HG02884 (cell line): ENCODE measurements around the gene MYO1G.

ENCODE experiments used
- ATAC-seq: cut with Tn5 transposase; IDR thresholded peaks from one replicate; pipeline ENCODE4 v1.9.1; 2021; ENCODE audit warnings: mild to moderate bottlenecking, moderate library complexity; ENCODE audit not compliant: unreplicated experiment

MYO1G gene

GRCh38 chr7:44981035-44981706 lies 2.4 kb upstream of the MYO1G start:
- ATAC-seq, result no peak

DNA sequence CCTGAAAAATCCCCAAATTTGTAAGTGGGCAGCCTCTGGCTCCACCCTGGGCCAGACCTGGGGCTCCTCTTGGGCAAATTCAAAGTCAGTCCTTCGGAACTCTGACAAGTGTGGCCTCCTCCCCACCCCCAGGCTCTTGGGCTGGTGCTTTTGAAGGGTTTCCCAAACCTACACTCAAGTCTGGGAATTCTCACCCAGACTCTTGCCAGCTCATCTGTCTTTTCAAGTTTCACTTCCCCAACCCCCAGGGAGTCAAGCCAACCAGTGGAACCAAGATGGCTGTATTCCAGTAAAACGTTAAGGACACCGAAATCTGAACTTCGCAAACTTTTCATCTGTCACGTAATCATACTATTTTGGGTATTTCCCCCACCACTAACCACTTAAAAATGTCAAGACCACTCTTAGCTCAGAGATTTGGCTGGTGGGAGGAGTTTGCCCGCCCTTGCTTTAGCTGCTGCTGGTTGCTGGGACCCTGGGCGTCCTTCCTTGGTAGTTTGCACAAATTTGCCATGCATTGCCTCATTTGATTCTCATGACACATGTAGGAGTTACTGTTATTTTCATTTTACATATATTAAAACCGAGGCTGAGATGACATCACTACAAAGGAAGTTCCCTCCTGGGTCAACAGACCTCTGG lies 1.7 kb upstream of the MYO1G start:
- peak; percentile 46 for ATAC-seq

DNA sequence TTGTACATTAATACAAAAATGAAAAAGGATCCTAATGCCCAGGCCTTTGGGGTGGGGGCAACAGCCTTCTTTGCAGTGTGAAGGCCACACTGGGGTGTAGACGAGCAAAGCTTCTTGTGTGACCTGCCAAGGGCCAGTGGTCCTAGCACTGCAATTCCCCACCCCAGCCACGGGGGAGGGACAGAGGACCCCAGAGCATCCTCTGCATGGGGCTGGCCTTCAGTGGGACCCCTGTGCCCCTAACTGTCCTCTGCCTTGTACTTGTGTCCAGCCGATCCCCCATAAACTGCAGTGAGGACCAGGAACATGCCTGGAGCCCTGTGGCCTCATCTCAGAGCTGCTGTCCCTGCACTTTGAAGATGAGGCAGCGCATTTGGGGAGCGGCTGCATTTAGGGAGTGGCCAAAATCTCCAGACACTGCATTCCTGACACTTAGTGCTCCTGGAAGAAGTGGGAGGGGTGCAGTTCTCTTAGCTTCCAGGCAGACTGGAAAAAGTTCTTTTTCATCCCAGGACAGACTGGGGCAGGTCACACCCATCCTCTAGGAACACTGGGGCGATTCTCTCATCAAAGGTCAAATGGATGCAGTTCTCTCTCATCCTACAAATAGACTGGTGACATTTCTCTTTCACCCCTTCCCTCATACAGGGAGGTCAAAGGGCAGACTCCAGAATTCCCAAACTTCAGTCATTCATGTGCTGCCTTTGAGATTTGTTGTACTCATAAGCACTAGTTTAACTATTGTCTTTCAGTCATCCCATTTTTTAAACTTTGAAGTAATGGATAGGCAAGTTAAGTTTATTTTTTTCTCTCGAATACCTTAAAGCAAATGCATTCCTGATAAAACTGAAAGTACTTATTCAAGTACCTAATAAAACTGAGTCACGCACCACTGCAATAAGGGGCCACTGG lies 922 bp upstream of the MYO1G start:
- ATAC-seq, result no peak

DNA sequence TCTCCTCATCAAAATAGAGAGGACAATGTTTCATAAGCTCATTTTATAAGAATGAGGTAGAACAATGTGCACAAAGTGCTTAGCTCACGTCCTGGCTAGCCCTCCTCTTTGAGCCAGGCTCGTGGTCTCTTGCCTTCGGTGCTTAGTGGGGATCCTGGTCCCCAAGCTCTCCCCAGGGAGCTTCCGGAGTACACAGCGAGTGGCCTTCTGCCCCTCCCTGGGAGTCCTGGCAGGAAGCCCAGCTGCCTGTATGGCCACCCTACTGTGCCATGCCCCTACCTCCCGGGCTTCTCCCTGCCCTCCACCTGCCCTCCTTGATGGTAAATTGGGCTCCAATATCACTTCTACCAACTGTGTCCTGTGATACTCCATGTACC lies 868 bp downstream of the MYO1G start:
- no peak for ATAC-seq

DNA sequence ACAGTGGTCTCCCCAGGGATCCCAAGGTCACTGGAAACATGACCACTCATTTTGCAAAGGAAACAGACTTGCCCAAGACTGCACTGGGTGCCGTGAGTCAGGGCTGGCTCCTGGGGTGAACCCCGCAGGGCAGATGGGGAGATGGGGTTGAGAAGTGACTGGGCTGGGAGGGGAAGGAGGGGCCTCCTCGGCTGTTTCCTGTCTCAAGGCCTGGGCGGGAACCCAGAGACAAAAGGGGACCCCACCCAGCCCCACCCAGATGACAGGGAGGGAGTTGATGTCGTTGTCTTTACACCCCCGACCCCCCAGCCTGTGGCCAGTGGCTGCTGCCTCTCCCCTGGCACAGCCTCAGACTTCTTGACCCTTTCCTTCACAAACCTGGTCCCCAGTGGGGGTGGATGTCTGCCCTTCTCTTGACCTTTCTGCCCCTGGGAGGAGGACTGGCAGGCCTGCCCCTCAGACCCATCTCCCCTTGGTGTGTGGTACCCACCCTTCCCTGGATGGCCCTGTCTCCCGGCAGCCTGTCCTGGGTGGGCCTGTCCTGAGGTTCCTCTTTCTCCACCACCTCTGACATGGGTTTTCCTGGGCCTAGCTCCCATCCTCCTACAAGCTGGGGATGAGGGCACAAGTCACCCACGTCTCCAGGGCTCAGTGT lies 1.4 kb downstream of the MYO1G start:
- no peak for ATAC-seq

DNA sequence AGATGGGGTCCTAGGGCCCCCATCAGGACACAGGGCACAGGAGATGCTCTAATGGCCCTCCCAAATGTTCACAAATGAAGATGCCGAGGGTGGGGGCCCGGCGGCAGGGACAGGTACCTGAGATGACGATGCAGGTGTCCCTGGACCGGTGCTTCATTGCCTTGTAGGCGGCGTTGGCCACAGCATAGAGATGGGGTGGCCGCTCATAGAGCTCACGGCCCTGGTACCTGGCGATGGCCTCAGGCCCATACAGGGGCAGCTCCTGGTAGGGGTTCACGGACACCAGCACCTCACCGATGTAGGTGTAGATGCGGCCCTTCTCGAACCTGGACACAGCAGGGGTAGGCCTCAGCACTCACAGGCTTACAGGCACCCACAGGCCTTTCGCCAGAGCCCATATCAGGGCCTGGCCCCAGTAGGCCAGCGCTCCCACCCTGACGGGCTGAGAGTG lies 2.0 kb downstream of the MYO1G start:
- ATAC-seq, result no peak

GRCh38 chr7:44976040-44976745 lies 2.6 kb downstream of the MYO1G start:
- no peak for ATAC-seq

DNA sequence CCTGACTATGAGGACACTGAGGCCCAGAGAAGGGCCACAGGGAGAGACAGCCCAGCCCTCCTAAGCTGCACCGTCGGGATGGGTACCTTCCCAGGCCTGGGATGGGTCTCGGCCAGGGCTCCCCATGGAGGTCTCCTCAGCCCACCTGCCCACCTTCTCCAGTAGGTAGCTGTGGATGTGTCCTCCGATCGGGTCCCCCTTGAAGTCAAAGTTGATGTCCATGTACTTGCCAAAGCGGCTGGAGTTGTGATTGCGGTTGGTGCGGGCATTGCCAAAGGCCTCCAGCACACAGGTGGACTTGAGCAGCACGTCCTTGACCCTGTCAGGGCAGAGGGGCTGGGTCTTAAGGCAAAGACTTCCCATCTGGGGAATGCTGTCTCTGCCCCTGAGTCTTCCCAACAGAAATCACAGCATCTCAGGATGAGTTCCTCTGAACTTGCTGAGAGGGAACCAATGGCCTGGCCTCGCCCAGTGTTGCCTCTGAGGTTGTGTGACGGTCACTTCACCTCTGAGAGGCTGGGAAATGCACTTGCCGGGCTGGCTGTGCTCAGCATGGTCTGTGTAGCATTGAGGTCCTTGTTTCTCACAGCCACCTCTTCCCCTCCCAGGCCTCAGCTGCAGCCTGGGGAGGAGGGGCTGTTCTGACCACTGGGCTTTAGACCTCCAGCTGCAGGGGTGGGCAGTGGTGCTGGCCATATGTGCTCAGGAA lies 3.3 kb downstream of the MYO1G start:
- no peak for ATAC-seq

DNA sequence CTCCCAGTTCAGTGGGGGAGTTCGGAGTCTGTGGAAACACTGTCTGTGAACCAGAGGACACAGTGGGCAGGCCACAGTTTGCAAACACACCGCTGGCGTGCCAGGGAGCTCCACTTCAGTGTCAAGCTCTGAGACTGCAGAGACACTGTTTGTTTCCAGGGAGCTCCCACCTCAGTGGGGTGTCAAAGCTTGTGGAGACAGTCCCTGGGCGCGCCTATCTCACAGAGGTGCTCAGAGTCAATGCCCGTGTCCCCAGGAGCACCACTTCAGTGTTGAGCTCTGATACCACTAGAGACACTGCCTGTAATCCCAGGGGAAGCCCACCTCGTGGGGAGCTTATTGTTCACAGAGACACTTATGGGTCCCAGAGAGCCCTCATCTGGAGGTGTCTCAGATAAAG lies 4.3 kb downstream of the MYO1G start:
- no peak for ATAC-seq

DNA sequence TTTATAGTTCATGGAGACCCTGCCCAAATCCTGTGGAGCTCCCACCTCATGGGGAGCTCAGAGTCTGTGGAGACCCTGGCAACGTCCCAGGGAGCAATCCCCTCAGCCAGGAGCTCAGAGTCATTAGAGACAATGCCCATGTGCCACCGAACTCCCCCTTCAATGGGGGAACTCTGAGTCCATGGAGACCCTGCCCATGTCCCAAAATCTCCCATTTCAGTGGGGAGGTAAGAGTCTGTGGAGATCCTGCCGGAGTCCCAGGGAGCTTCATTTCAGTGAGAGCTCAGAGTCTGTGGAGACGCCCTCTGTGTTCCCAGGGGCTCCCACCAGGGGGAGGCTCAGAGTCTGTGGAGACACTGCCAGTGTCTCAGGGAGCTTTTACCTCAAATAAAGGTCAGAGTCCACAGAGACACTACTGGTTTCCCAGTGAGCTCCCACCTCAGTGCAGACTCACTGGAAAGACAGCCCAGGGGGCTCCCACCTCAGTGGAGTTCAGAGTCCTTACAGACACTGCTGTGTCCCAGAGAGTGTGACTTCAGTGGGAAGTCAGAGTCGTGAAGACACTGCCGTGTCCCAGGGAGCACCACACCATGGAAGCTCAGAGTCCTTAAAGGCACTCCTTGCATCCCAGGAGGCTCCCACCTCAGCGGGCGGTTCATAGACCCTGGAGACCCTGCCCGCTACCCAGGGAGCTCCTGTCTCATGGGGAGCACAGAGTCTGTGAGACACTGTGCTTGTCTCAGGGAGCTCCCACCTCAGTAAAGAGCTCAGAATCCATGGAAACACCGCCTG lies 5.0 kb downstream of the MYO1G start:
- ATAC-seq, result no peak

- ATAC-seq, result no peak
Measured at GRCh38 chr7:44972562-44972961, 6.3 kb downstream of the MYO1G start.

GRCh38 chr7:44971902-44972441 lies 6.8 kb downstream of the MYO1G start:
- ATAC-seq, result no peak

DNA sequence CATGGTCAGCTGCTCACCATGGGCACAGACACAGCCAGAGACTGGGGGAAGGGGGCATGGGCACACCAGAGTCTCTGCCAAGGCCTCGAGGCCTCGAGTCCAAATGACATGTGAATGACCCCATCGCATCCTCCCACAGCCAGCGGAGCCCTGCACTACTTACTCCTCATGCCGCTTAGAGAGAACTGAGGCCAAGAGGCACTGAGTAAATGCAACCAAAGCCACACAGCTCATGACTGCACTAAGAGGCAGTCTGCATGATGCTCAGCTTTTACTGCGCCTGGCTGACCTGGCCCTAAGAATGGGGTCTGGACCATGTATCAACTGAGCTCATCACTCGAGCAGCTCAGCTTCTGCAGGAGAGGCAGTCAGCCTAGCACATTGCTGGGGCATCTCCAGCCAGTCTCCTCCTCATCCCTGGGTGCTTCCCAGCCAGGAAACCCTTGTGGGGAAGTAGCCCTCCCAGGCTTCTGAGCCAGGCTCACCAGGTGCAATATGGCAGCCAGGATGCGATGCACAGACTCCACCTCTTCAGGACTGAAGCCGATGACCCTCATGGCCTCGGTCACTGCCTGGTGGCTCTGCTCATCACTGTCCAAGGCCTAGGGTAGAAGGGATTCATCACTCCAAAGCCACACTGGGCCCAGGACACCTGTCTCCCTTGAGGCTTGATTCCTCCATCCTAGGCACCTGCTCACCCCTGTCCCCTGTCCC lies 7.5 kb downstream of the MYO1G start:
- ATAC-seq, result no peak

- ATAC-seq, result no peak
Measured at GRCh38 chr7:44970523-44971051, 8.2 kb downstream of the MYO1G start.

DNA sequence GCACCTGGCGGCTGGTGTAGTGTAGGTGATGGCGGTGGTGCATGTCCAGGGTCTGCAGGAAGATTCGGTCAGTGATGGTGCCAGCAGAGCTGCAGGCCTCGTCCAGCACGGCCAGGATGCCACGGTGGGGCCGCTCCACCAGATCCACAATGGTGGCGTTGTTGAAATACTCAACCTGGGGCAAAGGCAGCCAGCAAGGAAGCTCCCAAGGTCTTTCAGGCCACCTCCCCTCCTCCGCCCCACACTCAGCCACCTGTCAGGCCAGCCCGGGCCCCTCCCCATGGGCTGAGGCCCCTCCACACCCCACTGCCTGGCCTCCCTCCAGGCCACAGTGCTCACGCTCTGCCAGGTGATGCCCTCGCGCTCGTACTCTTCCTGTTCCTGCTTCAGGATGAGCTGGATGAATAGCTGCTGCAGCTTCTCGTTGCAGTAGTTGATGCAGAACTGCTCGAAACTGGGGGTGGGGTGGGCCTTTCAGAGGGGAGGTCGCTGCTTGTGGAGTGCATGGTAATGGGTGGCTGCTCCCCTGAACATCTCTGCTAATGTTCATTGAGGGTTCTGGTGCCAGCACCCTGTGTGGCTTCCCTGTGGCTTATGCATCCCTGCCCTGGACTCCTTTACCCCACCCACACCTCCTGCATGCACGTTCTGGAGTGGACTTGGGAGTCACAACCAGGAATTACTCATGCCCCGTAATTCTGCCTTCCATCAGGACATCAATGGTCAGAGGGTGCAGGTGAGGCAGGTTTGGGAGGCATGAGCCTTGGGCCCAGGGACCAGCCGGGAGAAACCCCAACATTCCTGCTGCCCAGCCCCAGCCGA lies 8.9 kb downstream of the MYO1G start:
- ATAC-seq, result no peak

DNA sequence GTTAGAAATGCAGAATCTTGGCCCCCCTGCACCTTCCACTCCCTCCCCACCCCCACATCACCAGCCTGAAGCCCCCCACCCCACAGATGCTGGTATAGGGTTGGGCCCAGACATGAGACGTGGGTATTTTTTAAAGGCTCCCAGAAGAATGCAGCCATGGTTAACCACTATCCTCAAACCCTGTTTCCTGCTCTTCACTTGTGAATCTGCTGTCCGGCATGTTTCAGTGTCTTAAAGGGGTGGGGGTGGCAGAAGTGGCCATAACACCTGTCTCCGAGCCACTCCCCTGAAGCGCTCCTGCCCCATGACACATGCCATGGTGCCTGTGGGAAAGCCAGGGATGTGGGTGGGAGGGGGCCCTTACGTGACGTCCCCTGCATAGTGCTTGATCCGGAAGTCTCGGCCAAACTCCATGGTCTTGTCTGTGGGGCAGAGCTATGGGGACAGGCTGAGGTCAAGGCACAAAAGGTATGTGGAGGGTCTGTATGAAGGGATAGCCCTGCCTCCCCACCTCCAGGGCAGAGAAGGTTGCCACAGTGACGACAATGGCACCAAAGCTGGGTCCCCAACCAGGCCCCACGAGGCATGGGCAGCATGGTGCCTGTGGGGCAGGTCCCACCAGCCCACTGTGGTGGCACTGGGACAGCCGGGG lies 9.6 kb downstream of the MYO1G start:
- no peak for ATAC-seq
